Loucy (cell line): ENCODE measurements around the gene MISP3.

ENCODE experiments used
- H2AFZ ChIP-seq: fragments of 200-600 bp; sonication (generic); 2 replicates; pipeline ENCODE4 v1.6.0; 2016; ENCODE audit warnings: antibody characterized with exemption, mild to moderate bottlenecking, low read length, moderate library complexity
- H3F3A ChIP-seq: fragments of 200-600 bp; 2 replicates; pipeline ENCODE4 v1.6.0; 2016; ENCODE audit warnings: antibody characterized with exemption, low read depth, mild to moderate bottlenecking
- H3K27me3 ChIP-seq: fragments of 200-600 bp; sonication (generic); 2 replicates; pipeline ENCODE4 v1.6.1; 2014; ENCODE audit warnings: low read length, mild to moderate bottlenecking; ENCODE audit not compliant: insufficient read depth, poor library complexity, severe bottlenecking
- H3K36me3 ChIP-seq: fragments of 200-600 bp; sonication (generic); 2 replicates; pipeline ENCODE4 v1.6.1; 2016; ENCODE audit warnings: low read length; ENCODE audit not compliant: insufficient read depth
- H3K4me1 ChIP-seq: fragments of 200-600 bp; sonication (generic); 2 replicates; pipeline ENCODE4 v1.5.1; 2014; ENCODE audit warnings: low read length, mild to moderate bottlenecking; ENCODE audit not compliant: insufficient read depth, poor library complexity, severe bottlenecking
- H3K4me2 ChIP-seq: fragments of 200-600 bp; sonication (generic); 2 replicates; pipeline ENCODE4 v1.6.0; 2014; ENCODE audit warnings: antibody characterized with exemption, low read length, low read depth, mild to moderate bottlenecking; ENCODE audit not compliant: poor library complexity, severe bottlenecking
- H3K4me3 ChIP-seq: fragments of 200-600 bp; sonication (generic); 2 replicates; pipeline ENCODE4 v1.5.1; 2014; ENCODE audit warnings: low read length, mild to moderate bottlenecking, mixed read lengths; ENCODE audit not compliant: poor library complexity, severe bottlenecking
- H3K79me2 ChIP-seq: fragments of 200-600 bp; sonication (generic); 2 replicates; pipeline ENCODE4 v1.6.1; 2014; ENCODE audit warnings: low read length; ENCODE audit not compliant: insufficient read depth
- H3K9ac ChIP-seq: fragments of 200-600 bp; sonication (generic); 2 replicates; pipeline ENCODE4 v1.6.0; 2014; ENCODE audit warnings: mild to moderate bottlenecking, low read depth, low read length, moderate library complexity; ENCODE audit not compliant: poor library complexity, severe bottlenecking
- H3K9me2 ChIP-seq: fragments of 200-600 bp; sonication (generic); replicated peaks from 2 replicates; pipeline ENCODE4 v1.6.1; 2016; ENCODE audit warnings: low read depth, low read length, mixed read lengths
- H3K9me3 ChIP-seq: fragments of 200-600 bp; sonication (generic); 2 replicates; pipeline ENCODE4 v1.6.1; 2014; ENCODE audit warnings: mild to moderate bottlenecking, antibody characterized with exemption, low read length, low read depth; ENCODE audit not compliant: insufficient read depth
- H4K20me1 ChIP-seq: fragments of 200-600 bp; sonication (generic); 2 replicates; pipeline ENCODE4 v1.6.0; 2014; ENCODE audit warnings: antibody characterized with exemption, low read length, mild to moderate bottlenecking; ENCODE audit not compliant: insufficient read depth, poor library complexity, severe bottlenecking
- CTCF ChIP-seq: fragments of 200-600 bp; sonication (generic); conservative IDR thresholded peaks from 2 replicates; pipeline ENCODE4 v1.5.1; 2014; ENCODE audit warnings: mild to moderate bottlenecking, antibody characterized with exemption, low read length
- EZH2phosphoT487 ChIP-seq: fragments of 200-600 bp; IDR thresholded peaks from 2 replicates; pipeline ENCODE4 v1.6.1; 2018; ENCODE audit warnings: antibody characterized with exemption, mild to moderate bottlenecking, moderate library complexity, borderline replicate concordance

The MISP3 gene

DNA sequence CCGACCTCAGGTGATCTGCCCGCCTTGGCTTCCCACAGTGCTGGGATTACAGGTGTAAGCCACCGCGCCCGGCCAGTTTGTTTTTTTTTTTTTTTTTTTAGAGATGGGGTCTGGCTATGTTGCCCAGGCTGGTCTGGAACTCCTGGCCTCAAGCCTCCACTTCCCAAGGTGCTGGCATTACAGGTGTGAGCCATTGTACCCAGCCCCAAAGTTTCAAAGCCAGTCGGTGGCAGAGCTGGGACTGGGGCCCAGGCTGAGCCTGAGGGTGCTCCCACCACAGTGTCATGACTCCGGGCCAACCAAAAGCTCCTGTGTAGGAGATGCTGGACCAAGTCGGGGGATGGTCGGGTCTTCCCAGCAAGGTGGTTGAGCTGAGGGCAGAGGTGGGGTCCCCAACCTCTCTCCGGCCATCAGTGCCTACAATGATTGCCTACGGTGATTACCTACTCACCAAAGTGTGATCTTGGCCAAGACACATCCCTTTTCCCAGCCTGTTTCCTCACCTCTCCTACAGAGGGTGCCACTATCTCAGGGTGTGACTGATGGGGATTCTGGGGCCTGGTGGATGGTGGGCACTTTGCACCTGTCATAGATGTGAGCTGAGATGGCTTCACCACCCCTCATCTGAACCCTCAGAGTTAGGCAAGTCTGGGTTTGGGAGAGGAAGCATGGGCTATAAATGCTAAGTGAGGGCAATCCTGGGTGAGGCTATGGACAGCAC, 23.8 kb downstream of the MISP3 start:
- Histone ChIP-seq H2AFZ (no peak overlapping the region), H3K9me2 (no peaks in the 10 kb centered on the region), H3K4me3 (no peak overlapping the region), H3K27me3 (no peaks in the 10 kb centered on the region), H3K36me3 (no peaks in the 10 kb centered on the region), H3K9ac (no peak overlapping the region), H3K79me2 (0 out of 2 replicates have a peak, but pooled peaks cover 5% of the 10 kb centered on the region), H4K20me1 (no peaks in the 10 kb centered on the region), H3K4me1 (peaks cover 8% of the 10 kb centered on the region), H3F3A (no peaks in the 10 kb centered on the region), H3K4me2 (no peak overlapping the region), H3K9me3 (no peaks in the 10 kb centered on the region)
- peak; percentile 37 for TF ChIP-seq CTCF
- no peak for TF ChIP-seq EZH2phosphoT487

- Histone ChIP-seq H3K9me2 (no peaks in the 10 kb centered on the region), H4K20me1 (no peaks in the 10 kb centered on the region), H3K9ac (no peak overlapping the region), H3K4me2 (no peak overlapping the region), H3K4me1 (no peaks in the 10 kb centered on the region), H3F3A (no peaks in the 10 kb centered on the region), H3K9me3 (no peaks in the 10 kb centered on the region), H3K4me3 (no peak overlapping the region), H2AFZ (no peak overlapping the region), H3K27me3 (no peaks in the 10 kb centered on the region), H3K79me2 (no peaks in the 10 kb centered on the region), H3K36me3 (no peaks in the 10 kb centered on the region)
- no peak for TF ChIP-seq EZH2phosphoT487
- TF ChIP-seq CTCF = peak; percentile 54
Observed at GRCh38 chr19:14097532-14098151, 25.1 kb downstream of the MISP3 start.

GRCh38 chr19:14101003-14101545, 28.5 kb downstream of the MISP3 start:
- H3K4me1 ChIP-seq = no peaks in the 10 kb centered on the region

More at GRCh38 chr19:14101003-14101545, 28.5 kb downstream of the MISP3 start:
- no peaks in the 10 kb centered on the region for H3K9me3 ChIP-seq
- H2AFZ ChIP-seq = no peak overlapping the region
- H3K4me3 ChIP-seq = no peak overlapping the region
- TF ChIP-seq EZH2phosphoT487 (no peak), CTCF (no peak)
- no peaks in the 10 kb centered on the region; the same call in 1 of the 2 replicates for H3K36me3 ChIP-seq
- H3K4me2 ChIP-seq = no peak overlapping the region
- no peaks in the 10 kb centered on the region for H3F3A ChIP-seq
- no peak overlapping the region for H3K9ac ChIP-seq
- no peaks in the 10 kb centered on the region for H3K9me2 ChIP-seq
- no peaks in the 10 kb centered on the region for H4K20me1 ChIP-seq
- no peaks in the 10 kb centered on the region for H3K27me3 ChIP-seq
- no peaks in the 10 kb centered on the region for H3K79me2 ChIP-seq
